Bone marrow (tissue), 2 donors: ENCODE measurements around the gene ABCF2.

Experiments used
- DNase-seq, 2 donors: peaks; one replicate each; lab custom pipeline; 2025; lab: John Stamatoyannopoulos, UW

Gene ABCF2

DNA sequence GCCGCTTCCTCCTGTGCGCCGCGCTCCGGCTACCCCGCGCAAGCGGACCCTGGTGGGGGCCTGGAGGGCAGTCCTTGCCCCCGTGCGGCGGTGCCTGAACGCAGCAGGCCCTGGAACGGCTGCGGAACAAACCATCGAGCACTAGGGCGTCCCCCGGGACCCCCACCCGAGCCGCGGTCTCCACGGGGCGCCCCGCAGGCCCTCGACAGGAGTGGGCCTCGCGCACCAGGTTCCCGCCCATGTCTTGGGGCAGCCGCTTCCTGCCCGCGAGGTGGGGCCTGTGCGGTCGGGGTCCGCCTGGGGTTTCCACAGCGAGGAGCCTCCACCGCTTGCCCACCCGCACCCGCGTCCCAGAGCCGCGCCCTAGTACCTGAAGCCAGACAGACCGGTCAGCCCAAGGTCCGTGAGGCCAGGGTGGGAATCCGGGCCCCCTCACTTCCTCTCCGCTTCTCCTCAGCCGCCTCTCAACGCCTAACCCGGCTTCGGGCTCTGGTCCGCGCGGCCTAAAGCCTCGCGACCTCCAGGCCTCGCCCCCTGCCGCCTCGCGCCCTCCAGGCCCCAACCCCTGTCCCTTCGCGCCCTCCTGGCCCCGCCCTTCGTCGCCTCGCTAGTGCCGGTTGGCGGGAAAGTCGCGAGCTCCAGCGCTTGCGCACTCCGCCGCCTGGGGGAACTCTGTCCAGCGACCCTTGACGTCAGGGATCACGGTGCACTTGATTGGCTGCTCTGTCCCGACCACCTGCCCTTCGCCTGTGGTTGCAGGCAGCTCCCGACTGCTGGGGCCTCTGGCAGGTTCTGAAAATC lies 52.6 kb downstream of the ABCF2 start:
- no peak for DNase-seq

DNA sequence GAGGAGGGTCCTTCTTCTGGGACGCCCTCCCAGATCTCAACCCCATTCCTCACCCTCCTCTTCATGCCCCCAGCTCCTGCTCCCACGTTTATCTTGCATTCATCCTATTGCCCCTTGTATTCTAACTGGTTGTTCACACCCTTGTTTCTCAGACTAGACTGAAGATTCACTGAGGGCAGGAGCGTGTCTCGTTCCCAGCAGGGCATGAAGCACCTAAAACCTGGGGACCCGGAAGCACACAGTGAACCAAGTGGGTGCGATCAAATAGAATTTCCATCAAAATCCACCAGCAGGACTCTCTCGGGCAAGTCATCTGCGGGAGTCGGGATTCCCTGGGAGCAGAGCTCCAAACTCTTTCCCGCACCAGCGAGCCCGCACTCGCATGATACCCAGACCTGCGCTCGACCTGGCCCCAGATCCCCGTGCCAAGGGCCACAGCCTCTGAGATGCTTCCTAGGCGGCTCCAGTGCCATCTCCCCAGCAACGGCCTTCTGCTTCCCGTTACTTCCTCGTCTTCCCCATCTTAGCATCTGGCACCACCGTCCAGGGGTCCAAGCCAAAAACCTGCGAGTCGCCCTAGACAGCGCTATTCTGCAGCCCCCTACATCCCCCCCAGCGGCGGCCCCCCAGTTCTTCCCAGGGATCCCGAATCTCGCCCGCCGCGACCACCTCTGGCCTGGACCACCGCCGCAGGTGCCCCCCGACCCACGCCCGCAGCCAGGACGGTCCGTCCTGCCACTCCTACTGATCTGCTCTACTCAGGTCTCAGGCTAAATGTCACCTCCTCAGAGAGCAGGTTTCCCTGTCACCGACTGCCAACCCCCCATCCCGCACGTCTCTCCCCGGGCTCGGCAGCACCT lies 53.4 kb downstream of the ABCF2 start:
- DNase-seq = no peak

DNA sequence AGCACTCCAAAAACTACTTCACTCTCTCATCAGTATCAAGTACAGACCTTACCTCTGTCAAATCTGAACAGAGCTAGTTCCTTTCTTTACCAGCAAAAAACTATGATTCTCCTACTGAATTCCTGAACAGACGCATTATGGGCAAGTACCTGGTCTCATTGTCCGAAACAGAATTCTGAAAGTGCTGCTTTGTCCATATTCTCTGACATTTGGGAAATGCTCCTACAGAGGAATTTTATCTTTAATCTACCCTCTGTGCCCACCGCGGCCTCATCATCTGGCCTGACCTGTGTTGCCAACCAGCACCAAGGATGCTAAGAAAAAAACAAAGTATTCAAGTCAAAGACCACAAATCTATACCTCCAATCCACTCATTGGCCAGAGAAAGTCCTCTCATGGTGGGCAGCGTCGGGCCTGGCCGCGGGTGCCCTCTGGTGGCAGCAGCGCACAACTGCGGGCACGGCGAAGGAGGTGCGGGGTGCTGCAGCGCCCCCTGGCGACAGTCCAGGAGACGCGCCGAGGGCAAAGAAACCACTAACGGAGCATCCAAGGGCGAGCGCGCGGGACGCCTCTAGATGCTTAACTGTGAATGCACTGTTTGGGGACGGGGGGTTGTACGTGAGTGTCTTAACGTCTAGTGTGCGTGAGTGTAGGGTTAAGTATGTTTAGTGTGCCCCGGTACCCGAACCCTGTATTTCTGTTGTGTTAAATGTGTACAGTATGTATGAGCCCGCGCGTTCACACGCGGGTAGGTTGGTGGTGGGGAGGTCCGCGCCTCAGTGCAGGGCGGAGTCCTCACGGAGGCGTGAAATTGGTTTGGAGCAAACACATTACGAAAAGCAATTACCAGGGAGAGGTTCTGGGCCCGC lies 54.5 kb downstream of the ABCF2 start:
- DNase-seq = peak; percentile 34 to 70

DNA sequence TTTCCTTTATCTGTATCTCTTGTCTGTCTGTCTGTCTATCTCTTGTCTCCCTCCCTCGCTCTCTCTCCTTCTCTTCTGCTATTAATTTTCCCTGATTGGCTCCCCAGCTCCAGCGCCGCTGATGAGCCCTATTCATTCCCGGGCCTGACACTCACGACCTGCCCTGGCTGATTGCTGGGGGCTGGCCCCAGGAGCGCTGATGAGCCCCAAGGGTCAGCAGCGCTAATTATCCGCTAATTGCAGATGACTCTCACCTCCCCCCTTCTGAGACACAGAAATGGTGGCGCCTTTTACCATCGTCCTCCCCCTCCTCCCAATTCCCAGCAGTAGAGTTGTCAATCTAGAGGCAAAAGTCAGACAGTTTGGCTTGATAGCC lies 58.2 kb downstream of the ABCF2 start:
- DNase-seq = no peak

DNA sequence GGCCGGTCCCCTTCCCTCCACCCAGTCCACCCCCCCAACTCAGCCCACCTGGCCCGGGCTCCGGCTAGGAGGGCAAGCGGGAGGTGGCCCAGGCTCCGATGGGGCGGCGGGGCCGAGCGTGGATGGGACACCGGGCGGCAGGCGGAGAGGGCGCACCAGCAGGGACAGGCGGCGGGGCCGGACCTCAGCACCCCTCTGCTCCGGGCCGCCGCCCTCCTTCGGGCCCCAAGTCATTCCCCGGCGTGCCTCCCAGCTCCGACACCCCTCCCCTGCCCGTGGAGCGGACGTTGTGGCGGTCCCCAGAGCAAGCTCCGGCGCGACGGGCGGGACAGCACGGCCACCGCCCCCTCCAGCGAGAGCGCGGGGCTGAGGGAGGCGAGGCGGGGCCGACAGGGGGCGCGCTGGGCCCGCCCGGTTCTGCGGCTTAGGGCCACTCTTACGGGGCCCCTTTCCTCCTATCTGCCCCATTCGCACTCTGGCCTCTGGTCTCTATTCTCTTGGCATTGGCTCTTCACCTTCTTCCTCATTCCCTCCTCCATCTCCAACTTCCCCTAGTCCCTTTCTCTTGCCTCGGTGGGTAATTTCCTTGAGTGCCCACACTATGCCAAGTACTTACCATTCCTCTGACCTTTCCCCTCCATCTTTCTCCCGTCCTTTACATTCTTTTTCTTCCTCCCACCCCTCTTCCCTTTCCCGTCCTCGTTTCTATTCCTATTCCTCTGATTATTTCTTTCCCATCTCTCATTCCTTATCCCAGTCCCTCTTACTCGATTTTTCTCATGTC lies 58.8 kb downstream of the ABCF2 start:
- peak in 1 of 2 donors; percentile 17 for DNase-seq

DNA sequence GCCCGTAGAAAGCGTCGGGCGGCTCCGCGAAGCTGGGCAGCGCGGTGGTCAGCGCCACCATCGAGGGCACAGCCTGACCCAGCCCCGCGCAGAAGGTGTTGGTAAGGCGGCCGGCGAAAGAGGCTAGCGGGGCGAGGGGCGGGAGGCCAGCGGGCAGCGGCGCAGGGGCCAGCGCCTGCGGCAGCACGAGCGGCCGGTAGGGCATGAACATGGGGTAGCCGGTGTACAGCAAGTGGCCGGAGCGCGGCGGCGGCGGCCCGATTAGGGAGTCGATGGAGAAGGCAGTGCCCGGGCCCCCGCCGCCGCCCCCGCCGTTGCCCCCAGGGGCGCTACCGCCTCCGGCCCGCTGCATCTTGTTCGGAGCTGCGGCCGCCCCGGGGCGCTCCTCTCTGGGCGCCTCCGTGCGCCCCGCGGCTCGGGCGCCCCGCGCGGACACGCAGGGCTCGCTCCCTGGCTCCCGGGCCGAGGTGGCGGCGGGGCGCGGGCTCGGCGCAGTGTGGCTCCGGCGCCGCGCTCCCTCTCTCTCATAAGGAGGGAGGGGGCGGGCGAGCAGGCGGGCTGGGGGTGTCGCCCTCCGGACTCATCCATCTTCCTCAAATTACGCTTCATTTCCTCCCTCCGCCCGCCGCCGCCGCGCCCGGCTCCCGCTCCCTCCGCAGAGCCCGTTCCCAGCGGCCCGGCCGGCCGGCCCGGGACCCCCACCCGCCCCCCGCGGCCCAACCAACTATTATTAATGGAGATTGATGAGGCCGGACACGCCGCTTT lies 59.6 kb downstream of the ABCF2 start, which contains the start of gene GBX1:
TSS of gene GBX1 (minus strand) at position 498 of the 765 bp plus-strand sequence. CDS start at position 352, 146 bp downstream.
- DNase-seq = no peak

DNA sequence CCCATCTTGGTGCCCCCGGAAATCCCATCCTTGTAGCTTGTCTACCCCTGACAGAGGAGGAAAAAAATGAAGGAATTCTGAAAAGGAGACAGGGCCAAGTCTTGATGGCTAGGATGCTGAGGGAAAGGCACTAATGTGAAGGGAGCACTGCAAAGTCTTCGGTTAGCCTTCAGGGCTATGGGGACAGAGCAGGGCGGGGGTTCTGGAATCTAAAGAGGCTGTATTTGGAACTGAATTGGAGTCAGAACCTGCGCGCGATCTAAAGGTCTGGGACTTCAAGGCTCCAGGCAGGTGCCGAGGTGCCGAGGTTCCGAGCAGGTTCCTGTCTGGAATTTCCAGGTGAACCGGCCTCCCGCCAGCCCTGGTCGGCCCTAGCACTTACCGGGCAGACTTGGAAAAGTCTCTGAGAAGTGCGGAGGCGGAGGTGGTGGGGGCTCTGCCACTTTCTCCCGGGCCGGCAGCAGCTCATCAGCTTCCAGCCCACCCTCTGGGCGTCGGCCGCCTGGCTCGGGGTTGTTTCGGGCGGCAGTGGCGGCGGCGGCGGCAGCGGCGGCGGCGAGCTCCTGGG lies 60.3 kb downstream of the ABCF2 start:
- DNase-seq = no peak
